Transverse colon (tissue), 4 donors: ENCODE results near the gene NCKAP5.

Source experiments
- POLR2A ChIP-seq: fragments of 450-650 bp; IDR thresholded peaks from one replicate; pipeline ENCODE4 v1.6.1; 2016; ENCODE audit warnings: antibody characterized with exemption, mild to moderate bottlenecking, moderate library complexity
- POLR2AphosphoS5 ChIP-seq, 3 donors: sonication (generic); formaldehyde crosslinking; IDR thresholded peaks; one replicate each; pipeline ENCODE4 v1.6.1; 2016; ENCODE audit warnings: antibody characterized with exemption in 3 of 3
- TF ChIP-seq, protein P1 (sequence below), 5 experiments: fragments of 200-600 bp in 3 of 5; fragments of 450-650 bp in 2 of 5; sonication (generic) in 3 of 5; IDR thresholded peaks; 1 replicate in 2 of 5; 2 replicates in 3 of 5; pipeline ENCODE4 v1.5.1; 2016 to 2017; ENCODE audit warnings: antibody characterized with exemption in 5 of 5, inconsistent platforms in 3 of 5, mild to moderate bottlenecking in 2 of 5, moderate library complexity in 1 of 5

DNA sequence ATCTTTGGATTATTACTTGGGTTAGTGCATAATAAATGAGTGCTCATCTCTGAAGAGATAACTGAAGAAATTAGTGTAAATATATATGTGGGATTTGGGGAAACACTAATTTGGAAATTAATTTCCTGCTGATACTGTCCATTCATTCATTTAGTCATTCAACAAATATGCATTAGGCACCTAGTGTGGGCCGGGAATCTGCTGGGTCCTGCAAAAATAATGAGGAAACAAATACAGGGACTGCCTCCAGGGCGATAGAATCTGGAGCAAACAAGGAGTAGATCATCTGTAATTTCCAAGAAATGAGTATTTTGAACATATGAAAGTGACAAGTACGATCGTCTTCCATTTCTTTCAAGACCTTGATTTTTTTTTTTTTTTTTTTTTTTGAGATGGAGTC, 694.5 kb downstream of the NCKAP5 start:
- no peak for TF ChIP-seq POLR2AphosphoS5 (IDR thresholded peaks at IDR 0.05)
- TF ChIP-seq, protein P1, sequence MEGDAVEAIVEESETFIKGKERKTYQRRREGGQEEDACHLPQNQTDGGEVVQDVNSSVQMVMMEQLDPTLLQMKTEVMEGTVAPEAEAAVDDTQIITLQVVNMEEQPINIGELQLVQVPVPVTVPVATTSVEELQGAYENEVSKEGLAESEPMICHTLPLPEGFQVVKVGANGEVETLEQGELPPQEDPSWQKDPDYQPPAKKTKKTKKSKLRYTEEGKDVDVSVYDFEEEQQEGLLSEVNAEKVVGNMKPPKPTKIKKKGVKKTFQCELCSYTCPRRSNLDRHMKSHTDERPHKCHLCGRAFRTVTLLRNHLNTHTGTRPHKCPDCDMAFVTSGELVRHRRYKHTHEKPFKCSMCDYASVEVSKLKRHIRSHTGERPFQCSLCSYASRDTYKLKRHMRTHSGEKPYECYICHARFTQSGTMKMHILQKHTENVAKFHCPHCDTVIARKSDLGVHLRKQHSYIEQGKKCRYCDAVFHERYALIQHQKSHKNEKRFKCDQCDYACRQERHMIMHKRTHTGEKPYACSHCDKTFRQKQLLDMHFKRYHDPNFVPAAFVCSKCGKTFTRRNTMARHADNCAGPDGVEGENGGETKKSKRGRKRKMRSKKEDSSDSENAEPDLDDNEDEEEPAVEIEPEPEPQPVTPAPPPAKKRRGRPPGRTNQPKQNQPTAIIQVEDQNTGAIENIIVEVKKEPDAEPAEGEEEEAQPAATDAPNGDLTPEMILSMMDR (IDR thresholded peaks at IDR 0.05), result no peak
- TF ChIP-seq POLR2A, result no peak
